Glutamatergic neuron (in vitro differentiated cells): ENCODE results near the gene MCHR1. TPM values are rescaled to one million over a fixed set of nuclear protein-coding genes. Genes with fewer than 3 reads are reported as not detected.

Experiments
- DNase-seq: peaks from one replicate; pipeline ENCODE4 v3.0.0; 2022
- H3K27ac Mint-ChIP-seq: one replicate; pipeline ENCODE4 v1.8.0; 2020; ENCODE audit warnings: mild to moderate bottlenecking, mixed read lengths, inconsistent platforms; ENCODE audit not compliant: unreplicated experiment
- H3K27me3 Mint-ChIP-seq: one replicate; pipeline ENCODE4 v1.8.0; 2020; ENCODE audit warnings: mild to moderate bottlenecking, moderate library complexity, mixed read lengths, inconsistent platforms; ENCODE audit not compliant: unreplicated experiment
- H3K36me3 Mint-ChIP-seq: one replicate; pipeline ENCODE4 v1.8.0; 2020; ENCODE audit warnings: mild to moderate bottlenecking, mixed read lengths, inconsistent platforms; ENCODE audit not compliant: unreplicated experiment
- H3K4me1 Mint-ChIP-seq: one replicate; pipeline ENCODE4 v1.8.0; 2020; ENCODE audit warnings: mild to moderate bottlenecking, low read depth, mixed read lengths, inconsistent platforms; ENCODE audit not compliant: unreplicated experiment
- H3K4me3 Mint-ChIP-seq: one replicate; pipeline ENCODE4 v1.8.0; 2020; ENCODE audit warnings: mild to moderate bottlenecking, mixed read lengths, inconsistent platforms; ENCODE audit not compliant: unreplicated experiment
- H3K9me3 Mint-ChIP-seq: one replicate; pipeline ENCODE4 v1.8.0; 2020; ENCODE audit warnings: mild to moderate bottlenecking, moderate library complexity, mixed read lengths, inconsistent platforms; ENCODE audit not compliant: unreplicated experiment
- total RNA-seq: library from RNA; stranded (reverse); fragmentation: NEBNext Ultra II Directional; extraction: Animal tissue kit (Norgen Biotek cat#: 25700); gene quantifications from one replicate; pipeline ENCODE4 v1.2.1, GENCODE V29; 2021; ENCODE audit not compliant: unreplicated experiment
- TF ChIP-seq, protein P1 (sequence below): fragments of 200-600 bp; sonication (generic); IDR thresholded peaks from one replicate; pipeline ENCODE4 v1.5.0; 2021; ENCODE audit not compliant: partially characterized antibody, unreplicated experiment

The MCHR1 gene
- total RNA-seq, 1 donor from 2014 or later: 1.7 TPM

DNA sequence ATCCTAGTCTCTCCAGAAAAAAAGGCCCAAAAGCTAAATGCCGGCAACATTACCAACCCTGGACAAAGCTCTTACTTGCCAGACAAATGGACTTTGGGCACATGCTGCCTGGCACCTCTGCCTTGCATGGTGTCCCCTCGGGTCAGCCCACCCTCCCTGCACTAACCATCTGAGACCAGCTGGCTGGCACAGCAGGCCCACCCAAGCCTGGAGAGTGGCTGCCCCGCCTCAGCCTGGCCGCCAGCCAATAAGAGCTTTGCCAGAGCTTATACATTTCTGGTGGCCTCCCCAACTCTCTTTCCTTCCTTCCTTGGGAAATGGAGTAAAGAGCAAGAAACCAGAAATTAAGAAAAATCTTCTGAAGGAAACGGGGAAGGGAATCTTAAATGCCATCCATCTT is 24.5 kb downstream of the MCHR1 start:
- TF ChIP-seq, protein P1, sequence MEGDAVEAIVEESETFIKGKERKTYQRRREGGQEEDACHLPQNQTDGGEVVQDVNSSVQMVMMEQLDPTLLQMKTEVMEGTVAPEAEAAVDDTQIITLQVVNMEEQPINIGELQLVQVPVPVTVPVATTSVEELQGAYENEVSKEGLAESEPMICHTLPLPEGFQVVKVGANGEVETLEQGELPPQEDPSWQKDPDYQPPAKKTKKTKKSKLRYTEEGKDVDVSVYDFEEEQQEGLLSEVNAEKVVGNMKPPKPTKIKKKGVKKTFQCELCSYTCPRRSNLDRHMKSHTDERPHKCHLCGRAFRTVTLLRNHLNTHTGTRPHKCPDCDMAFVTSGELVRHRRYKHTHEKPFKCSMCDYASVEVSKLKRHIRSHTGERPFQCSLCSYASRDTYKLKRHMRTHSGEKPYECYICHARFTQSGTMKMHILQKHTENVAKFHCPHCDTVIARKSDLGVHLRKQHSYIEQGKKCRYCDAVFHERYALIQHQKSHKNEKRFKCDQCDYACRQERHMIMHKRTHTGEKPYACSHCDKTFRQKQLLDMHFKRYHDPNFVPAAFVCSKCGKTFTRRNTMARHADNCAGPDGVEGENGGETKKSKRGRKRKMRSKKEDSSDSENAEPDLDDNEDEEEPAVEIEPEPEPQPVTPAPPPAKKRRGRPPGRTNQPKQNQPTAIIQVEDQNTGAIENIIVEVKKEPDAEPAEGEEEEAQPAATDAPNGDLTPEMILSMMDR: no peak
- H3K4me1 Mint-ChIP-seq: no peaks in the 10 kb centered on the region
- no peak overlapping the region for H3K27ac Mint-ChIP-seq
- peaks cover 5% of the 10 kb centered on the region for H3K9me3 Mint-ChIP-seq
- no peaks in the 10 kb centered on the region for H3K27me3 Mint-ChIP-seq
- H3K36me3 Mint-ChIP-seq: peaks cover 5% of the 10 kb centered on the region
- H3K4me3 Mint-ChIP-seq: no peak overlapping the region
- no peak for DNase-seq

DNA sequence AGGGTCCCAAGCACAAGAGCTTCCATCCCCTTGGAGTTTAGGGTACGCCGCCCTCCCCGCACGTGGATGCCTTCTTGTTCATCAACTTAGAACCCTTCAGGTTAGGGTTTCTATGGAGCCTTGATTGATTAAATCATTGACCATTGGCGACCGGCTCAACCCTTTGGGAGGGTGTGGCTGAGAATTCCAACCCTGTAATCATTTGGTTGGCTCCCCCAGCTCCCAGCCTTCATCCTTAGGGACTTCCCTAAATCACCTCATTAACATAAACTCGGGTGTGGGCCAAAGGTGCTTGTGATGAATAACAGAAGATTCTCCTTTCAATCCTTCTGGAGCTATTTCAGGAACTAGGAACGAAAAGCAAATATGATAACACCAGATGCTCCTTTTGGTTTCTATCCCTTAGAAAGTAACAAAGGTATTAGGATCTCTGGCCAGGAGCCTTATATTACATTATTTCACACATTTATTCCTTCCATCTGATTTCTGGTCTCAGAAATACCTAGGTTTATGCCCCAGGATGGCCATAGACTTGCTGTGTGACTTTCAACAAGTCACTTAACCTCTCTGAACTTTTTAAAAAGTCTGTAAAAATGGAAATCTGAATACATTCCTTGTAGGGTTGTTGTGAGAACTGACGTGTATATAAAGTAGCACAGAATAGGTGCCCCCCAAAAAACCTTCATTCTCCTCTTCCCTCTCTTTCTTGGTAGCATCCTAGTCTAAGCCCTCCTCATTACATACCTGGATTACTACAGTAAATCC is 26.8 kb downstream of the MCHR1 start:
- Mint-ChIP-seq H3K27me3 (no peaks in the 10 kb centered on the region), H3K27ac (no peak overlapping the region), H3K36me3 (peaks cover 5% of the 10 kb centered on the region), H3K4me3 (no peak overlapping the region), H3K9me3 (peaks cover 12% of the 10 kb centered on the region), H3K4me1 (peaks cover 5% of the 10 kb centered on the region)
- no peak for DNase-seq
- TF ChIP-seq, protein P1: no peak

- Mint-ChIP-seq H3K27me3 (no peaks in the 10 kb centered on the region), H3K36me3 (peaks cover 5% of the 10 kb centered on the region), H3K9me3 (peaks cover 12% of the 10 kb centered on the region), H3K4me3 (no peak overlapping the region), H3K27ac (no peak overlapping the region), H3K4me1 (peaks cover 5% of the 10 kb centered on the region)
- TF ChIP-seq, protein P1: no peak
- no peak for DNase-seq
Measured at GRCh38 chr22:40707154-40707553, 27.9 kb downstream of the MCHR1 start.

DNA sequence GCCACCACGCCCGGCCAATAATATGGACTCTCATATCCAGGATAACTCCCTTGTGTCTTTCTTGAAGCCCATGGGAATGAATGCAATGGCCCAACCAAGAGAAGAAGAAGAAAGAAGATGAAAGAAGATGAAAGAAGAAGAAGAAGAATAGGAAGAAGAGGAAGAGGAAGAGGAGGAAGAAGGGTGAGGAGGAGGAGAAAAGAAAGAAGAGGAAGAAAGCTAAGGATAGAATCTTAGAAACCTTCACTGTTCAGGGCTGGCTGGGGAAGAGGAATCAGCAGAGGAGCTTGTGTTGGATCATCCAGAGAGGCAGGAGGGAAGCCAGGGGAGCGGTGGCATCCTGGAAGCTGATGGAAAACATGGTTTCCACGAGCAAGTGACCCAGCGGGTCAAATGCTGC is 28.9 kb downstream of the MCHR1 start:
- H3K27me3 Mint-ChIP-seq: no peaks in the 10 kb centered on the region
- H3K36me3 Mint-ChIP-seq: peaks cover 5% of the 10 kb centered on the region
- H3K9me3 Mint-ChIP-seq: peaks cover 12% of the 10 kb centered on the region
- peaks cover 5% of the 10 kb centered on the region for H3K4me1 Mint-ChIP-seq
- no peak overlapping the region for H3K4me3 Mint-ChIP-seq
- DNase-seq: no peak
- H3K27ac Mint-ChIP-seq: no peak overlapping the region
- TF ChIP-seq, protein P1: no peak

GRCh38 chr22:40709752-40710413 is 30.6 kb downstream of the MCHR1 start:
- Mint-ChIP-seq H3K36me3 (peaks cover 5% of the 10 kb centered on the region), H3K4me1 (peaks cover 7% of the 10 kb centered on the region), H3K4me3 (no peak overlapping the region), H3K27me3 (no peaks in the 10 kb centered on the region), H3K9me3 (peaks cover 12% of the 10 kb centered on the region), H3K27ac (no peak overlapping the region)
- no peak for DNase-seq
- TF ChIP-seq, protein P1: no peak
